GM10248 (cell line): ENCODE measurements around the gene DLG2.

ENCODE experiments used
- CTCF ChIA-PET: fragments of 300-600 bp; sonication (Branson Sonifier 250); formaldehyde crosslinking; extraction: SDS; loops from one replicate; lab custom pipeline; 2021; ENCODE audit warnings: antibody characterized with exemption; lab: Yijun Ruan, JAX
- POLR2A ChIA-PET: fragments of 350-650 bp; sonication (Branson Sonifier 250); formaldehyde crosslinking; extraction: SDS; loops from one replicate; lab custom pipeline; 2020; ENCODE audit warnings: antibody characterized with exemption; lab: Yijun Ruan, JAX
- DNase-seq: peaks from one replicate; pipeline ENCODE4 v3.0.0; 2012; ENCODE audit errors: extremely low spot score
- TF ChIP-seq, protein P1 (sequence below): IDR thresholded peaks from 2 replicates; pipeline ENCODE4 v1.5.1; 2012; ENCODE audit warnings: mild to moderate bottlenecking, low read depth; ENCODE audit errors: extremely low read depth, missing control alignments, control extremely low read depth

The DLG2 gene

DNA sequence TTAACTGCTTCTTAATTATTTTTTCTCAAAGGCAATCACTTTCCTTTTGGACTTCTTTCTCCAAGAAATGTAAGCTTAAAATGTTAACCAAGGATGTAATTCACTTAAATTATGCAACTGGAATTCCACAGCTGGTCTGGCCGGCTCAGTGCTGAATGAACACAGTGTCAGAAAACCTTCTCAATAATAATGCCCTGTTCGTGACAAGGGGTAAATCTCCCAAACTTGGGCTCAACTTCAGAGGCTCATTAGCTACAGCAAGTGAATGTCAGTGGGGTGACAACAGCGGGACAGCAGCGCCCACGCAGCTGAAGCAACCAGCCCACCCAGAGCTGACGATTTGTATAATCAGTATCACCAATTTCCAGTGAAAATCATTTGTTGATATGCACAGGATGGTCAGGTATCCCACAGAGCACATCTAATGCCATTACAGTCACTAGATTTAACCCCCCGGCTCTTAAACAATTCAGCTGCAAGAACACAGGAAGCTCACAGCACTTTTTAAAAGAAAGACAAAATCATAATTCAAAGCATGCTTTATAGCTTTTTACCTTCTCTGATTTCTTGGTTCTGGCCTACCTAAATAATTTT lies 704.8 kb downstream of the DLG2 start:
- TF ChIP-seq, protein P1, sequence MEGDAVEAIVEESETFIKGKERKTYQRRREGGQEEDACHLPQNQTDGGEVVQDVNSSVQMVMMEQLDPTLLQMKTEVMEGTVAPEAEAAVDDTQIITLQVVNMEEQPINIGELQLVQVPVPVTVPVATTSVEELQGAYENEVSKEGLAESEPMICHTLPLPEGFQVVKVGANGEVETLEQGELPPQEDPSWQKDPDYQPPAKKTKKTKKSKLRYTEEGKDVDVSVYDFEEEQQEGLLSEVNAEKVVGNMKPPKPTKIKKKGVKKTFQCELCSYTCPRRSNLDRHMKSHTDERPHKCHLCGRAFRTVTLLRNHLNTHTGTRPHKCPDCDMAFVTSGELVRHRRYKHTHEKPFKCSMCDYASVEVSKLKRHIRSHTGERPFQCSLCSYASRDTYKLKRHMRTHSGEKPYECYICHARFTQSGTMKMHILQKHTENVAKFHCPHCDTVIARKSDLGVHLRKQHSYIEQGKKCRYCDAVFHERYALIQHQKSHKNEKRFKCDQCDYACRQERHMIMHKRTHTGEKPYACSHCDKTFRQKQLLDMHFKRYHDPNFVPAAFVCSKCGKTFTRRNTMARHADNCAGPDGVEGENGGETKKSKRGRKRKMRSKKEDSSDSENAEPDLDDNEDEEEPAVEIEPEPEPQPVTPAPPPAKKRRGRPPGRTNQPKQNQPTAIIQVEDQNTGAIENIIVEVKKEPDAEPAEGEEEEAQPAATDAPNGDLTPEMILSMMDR, result no peak
- ChIA-PET POLR2A (no interaction called here), CTCF (interaction anchor here (1.0 kb wide), 1 partner anchor 9 kb away, joined by 3 read pairs; no protein-coding TSS in a partner anchor)
- no peak for DNase-seq

DNA sequence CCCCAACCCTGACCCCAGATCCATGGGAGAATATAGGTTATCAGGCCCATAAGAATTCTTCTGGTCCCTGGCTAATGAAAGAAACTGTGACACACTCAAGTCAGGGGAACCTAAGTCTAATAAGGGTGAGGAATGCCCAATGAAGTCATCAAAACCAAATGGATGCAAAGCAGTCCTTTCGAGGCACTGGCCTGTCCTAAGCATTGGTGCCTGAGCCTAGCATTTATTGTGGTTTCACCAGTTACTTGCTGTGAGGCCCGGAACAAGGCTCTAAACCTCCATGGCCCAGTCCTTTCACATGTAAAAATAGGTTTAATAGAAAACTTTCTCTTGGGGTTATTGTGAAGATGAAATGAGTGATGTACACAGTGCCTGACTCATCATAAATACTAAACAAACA lies 712.6 kb downstream of the DLG2 start:
- DNase-seq, result no peak
- TF ChIP-seq, protein P1, result no peak
- CTCF ChIA-PET, result no interaction called here
- POLR2A ChIA-PET, result no interaction called here

DNA sequence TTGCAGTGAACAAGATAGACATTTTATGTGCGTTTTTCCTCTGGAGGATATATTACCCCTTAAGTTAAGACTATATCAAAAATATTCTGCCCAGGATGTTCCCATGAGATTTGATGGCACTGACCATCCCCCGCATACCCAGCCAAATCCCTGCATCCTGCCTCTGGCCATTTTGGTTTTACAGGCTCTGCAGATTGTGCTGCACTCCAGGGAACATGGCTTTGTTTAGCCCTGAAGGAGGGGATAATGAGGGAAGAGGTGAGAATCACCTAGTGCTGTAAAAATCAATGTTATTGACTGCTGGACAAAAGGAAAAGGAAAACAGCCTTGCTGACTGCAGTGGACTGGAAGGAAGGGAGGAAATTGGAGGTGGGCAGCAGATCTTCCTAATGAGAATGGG lies 717.4 kb downstream of the DLG2 start:
- TF ChIP-seq, protein P1, result no peak
- no peak for DNase-seq
- ChIA-PET CTCF (no interaction called here), POLR2A (no interaction called here)

DNA sequence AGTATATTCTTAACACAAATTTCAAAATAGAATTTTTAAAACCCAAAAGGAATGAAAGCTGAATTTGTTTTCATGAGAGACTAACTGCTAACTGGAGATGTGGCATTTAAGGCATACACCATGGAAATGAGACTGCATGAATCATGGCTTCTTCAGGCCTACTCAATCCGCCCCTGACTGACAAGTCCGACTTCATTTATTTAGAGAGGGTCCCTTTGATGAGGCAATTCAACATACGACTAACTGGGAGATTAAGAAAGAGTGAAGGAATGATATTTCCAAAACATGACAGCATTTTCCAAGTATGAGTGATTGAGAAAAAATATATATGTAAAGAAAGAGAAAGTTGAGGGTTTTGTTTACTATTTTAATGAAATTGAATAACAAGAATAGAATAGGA lies 720.1 kb downstream of the DLG2 start:
- POLR2A ChIA-PET, result no interaction called here
- CTCF ChIA-PET, result interaction anchor here (0.5 kb wide), 1 partner anchor 247 kb away, joined by 4 read pairs; no protein-coding TSS in a partner anchor
- DNase-seq, result no peak
- TF ChIP-seq, protein P1, result no peak

DNA sequence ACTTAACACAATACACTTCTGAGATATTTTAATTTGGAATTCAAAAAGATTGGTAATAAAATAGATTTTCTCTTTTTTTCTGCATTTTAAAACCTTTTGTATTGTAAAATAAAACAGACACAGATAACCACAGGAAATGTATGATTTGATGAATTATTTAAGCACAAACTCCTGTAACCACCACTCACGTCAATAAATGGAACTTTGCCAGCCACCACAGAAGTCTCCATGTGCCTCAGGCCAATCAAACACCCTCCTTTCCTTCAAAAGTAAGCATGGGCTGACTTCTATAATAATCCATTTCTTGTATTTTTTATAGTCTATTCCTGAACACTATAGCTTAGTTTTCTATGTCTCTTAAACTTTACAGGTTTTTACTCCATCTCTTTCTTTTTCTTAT lies 721.7 kb downstream of the DLG2 start:
- DNase-seq, result no peak
- ChIA-PET CTCF (no interaction called here), POLR2A (no interaction called here)
- TF ChIP-seq, protein P1, result no peak

DNA sequence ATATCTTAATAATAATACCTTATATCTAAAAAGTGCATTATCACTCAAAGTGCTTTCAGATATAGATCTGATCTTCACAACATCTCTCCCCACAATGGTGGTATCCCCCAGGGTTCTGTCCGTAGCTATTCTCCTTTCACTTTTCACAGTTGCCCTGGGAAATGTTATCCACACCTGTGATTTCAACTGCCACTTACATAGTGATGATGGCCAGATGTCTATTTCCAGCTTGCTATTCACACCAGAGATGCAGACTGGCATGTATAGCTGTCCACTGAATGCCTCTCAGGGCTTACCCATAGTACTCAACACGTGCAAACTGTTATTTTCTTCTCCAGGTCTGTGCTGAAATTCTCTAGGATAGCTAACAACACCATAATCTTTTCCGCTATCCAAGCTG lies 724.7 kb downstream of the DLG2 start:
- DNase-seq, result no peak
- POLR2A ChIA-PET, result no interaction called here
- CTCF ChIA-PET, result interaction anchor here (1.4 kb wide), 1 partner anchor 14 kb away, joined by 3 read pairs; no protein-coding TSS in a partner anchor

More for the DNA sequence above, 724.7 kb downstream of the DLG2 start:
- TF ChIP-seq, protein P1, result no peak
